GM19025 (cell line): ENCODE data around the gene DIABLO.
"Not testable (repeated sequence)": the region's sequence is repeated elsewhere in the genome, so short reads cannot be mapped to it uniquely, and the experiment has no call there.

Experiments used
- ATAC-seq: cut with Tn5 transposase; IDR thresholded peaks from one replicate; pipeline ENCODE4 v1.9.1; 2021; ENCODE audit warnings: mild to moderate bottlenecking, low read depth, moderate library complexity; ENCODE audit not compliant: unreplicated experiment

DIABLO gene

GRCh38 chr12:122215771-122216170 is 10.1 kb downstream of the DIABLO start:
- no peak for ATAC-seq

GRCh38 chr12:122208073-122208820 is 17.6 kb downstream of the DIABLO start:
- ATAC-seq, result no peak

- ATAC-seq, result no peak
Measured at GRCh38 chr12:122207391-122207790, 18.5 kb downstream of the DIABLO start.

DNA sequence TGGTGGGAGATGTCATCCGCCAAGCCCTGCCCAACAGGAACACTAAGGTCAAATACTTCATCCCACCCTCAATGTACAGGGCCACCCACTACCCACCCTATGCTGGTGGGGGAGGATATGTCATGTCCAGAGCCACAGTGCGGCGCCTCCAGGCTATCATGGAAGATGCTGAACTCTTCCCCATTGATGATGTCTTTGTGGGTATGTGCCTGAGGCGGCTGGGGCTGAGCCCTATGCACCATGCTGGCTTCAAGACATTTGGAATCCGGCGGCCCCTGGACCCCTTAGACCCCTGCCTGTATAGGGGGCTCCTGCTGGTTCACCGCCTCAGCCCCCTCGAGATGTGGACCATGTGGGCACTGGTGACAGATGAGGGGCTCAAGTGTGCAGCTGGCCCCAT is 18.9 kb downstream of the DIABLO start:
- ATAC-seq, result no peak

GRCh38 chr12:122206111-122206881 is 19.6 kb downstream of the DIABLO start:
- no peak for ATAC-seq

DNA sequence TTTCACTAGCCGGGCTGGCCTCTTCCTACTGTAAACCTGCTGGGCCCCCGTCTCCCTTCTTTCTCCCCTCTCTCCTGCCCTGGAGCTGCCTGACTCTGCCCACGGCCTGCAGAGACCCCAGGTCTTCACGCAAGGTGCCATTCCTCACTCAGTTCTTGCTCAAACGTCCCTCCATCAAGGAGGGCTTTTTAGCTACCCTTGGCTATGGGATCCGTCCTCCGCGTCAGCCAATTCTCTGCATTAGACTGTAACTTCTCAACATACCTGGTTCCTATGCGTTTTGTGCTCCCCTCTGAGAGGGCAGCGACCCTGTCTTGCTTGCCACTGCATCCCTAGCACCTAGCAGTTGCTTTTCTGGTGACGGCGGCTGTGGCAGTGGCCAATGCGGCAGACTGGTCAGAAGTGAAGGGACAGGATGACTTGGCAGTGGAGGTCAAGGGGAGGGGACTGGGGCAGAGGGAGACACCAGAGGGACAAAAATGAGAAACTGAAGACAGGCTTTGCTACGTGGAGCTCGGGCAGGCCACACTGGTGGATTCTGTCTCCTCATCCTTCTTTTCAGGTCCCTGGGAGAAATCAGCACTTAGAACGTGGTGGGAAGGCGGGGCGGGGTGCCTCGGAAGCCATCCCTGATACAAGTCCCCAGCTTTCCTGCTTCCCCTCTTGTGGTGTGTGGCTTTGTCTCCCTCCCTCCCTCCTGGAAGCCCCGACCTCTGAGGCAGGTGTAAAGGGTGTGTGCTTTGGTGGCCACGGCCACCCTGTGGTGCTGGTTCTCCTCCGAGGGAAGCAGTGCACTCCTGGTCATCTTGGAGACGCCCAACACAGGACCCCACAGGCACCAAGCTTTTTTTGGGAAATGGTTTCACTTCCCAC is 20.6 kb downstream of the DIABLO start:
- ATAC-seq, result no peak

DNA sequence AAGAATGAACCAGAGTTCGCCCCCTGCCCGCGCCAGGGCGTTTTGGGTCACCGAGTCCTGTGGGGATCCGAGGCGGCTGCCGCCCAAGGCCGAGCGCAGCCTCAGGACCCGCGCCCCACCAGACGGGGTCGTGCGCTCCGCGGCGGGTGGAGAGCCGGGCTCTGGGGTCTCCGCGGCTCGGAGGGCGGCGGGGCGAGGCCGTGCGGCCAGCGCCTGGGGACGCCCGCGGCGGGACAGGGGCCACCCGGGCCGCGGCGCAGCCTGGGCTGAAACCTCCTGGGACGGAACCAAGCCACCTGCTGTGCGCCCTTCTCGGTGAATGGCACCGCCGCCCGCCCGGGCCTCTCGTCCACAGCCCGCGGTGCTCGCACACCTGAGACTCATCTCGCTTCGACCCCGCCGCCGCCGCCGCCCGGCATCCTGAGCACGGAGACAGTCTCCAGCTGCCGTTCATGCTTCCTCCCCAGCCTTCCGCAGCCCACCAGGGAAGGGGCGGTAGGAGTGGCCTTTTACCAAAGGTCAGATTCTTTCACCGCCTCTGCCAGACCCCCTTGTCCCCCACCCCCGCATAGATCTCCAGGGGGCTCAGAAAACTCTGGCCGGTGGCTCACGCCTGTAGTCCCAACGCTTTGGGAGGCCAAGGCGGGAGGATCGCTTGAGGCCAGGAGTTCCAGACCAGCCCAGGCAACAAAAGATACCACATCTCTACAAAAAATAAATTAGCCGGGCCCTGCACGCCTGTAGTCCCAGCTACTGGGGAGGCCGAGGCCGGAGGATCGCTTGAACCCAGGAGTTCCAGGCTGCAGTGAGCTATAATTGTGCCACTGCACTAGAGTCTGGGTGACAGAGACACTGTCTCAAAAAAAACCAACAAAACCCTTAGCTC is 21.4 kb downstream of the DIABLO start:
- peak; percentile 13 for ATAC-seq

DNA sequence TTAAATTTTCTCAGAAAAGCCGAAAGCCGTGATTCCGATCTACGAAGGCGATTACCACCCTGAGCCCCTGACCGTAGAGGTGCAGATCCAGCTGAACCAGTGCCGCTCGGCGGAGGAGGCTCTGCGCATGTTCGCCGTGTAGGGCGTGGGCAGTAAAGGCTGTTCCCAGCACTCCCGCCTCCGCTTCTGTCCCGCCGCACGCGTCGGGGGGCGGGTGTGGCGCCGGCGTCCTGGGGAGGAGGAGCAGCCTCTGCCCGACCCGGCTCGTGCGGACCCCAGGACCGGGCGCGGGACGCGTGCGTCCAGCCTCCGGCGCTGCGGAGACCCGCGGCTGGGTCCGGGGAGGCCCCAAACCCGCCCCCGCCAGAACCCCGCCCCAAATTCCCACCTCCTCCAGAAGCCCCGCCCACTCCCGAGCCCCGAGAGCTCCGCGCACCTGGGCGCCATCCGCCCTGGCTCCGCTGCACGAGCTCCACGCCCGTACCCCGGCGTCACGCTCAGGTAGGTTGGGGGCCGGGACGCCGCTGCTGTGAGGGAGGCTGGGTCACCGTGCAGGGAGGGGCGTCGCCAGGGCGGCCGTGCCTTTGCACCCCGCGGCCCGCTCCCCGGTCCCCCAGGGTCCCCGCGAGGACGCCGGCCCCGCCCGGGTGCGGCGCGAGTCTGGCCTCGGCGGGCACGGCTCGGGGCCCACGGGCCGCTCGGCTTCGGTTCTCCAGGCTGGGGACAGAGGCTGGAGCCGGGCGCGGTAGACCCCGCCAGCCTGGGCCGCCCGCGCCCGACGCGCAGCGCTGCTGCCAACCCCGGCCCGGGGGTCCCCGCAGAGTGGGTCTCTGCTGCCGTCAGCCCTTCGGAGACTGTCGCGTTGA is 22.3 kb downstream of the DIABLO start, which contains the start of gene B3GNT4:
Gene B3GNT4, plus strand, starts transcription at position 409 of the 866 bp plus-strand sequence. CDS start 910 bp downstream, outside the sequence.
- peak; percentile 37 for ATAC-seq

- ATAC-seq, result not testable (repeated sequence)
Measured at GRCh38 chr12:122202811-122203210, 23.0 kb downstream of the DIABLO start.

GRCh38 chr12:122202017-122202416 is 23.8 kb downstream of the DIABLO start:
- no peak for ATAC-seq

DNA sequence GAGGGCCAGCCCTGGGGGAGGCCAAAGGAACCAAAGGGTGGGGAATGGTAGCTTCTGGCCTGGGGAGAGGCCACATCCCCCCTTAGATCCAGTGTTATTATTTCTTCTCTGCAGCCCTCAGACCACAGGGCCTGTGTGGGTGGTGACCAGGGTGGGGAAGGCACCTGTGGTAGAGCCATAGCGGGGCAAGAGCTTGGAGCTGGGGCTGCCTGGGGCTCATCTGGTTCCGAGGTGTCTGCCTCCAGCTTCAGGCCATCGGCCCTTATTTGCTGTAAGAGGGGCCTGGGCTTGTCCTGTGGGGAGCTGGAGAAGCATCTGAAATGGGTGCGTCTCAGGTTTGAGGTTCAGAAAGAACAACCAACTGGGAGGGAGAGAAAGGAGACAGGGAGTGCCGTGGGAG is 24.5 kb downstream of the DIABLO start:
- ATAC-seq, result no peak

- no peak for ATAC-seq
Measured at GRCh38 chr12:122200541-122201175, 25.2 kb downstream of the DIABLO start.

- ATAC-seq, result no peak
Measured at GRCh38 chr12:122199484-122200355, 26.1 kb downstream of the DIABLO start.

DNA sequence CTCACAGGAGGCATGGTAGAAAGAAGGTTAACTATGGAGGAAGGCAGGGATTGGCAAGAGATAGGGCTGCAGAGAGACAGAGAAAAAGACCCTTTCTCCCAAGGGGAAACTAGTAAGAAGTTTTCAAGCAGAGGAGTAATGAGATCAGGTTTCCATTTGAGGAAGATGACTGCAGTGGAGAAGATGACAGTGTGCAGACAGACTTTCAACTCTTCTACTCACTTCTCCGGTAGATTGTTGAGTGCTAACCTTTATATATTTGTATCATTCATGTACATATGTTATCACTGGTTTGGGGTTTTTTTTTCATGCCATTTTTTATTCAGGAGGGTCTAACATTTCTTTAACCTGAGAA is 28.3 kb downstream of the DIABLO start:
- no peak for ATAC-seq

- no peak for ATAC-seq
Measured at GRCh38 chr12:122195405-122195804, 30.4 kb downstream of the DIABLO start.

DNA sequence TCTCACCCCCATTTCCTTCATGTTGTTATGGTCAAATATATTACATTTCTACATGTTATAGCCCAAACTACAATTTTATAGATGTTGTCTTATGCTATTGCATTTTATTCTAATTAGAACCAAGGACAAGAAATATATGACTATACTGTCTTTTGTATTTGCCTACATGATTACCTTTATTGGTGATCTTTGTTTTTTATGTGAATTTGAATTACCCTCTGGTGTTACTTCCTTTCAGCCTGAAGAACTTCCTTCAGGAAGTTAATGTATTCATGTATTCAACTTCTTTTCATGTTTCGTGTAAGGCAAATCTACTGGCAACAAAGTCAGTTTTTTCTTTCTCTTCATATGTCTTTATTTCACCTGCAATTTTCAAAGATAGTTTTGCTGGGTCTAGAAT is 31.0 kb downstream of the DIABLO start:
- no peak for ATAC-seq

GRCh38 chr12:122192441-122192840 is 33.4 kb downstream of the DIABLO start:
- ATAC-seq, result no peak
